AG04449 (cell line): Measurements from ENCODE around the gene PRR11.
"Not testable (repeated sequence)": the region's sequence is repeated elsewhere in the genome, so short reads cannot be mapped to it uniquely, and the experiment has no call there.

ENCODE experiments used
- CTCF ChIA-PET: fragments of 350-600 bp; formaldehyde crosslinking; extraction: SDS; loops from one replicate; lab custom pipeline; 2021; ENCODE audit warnings: antibody characterized with exemption; lab: Yijun Ruan, JAX
- POLR2A ChIA-PET: fragments of 400-600, 350-600 bp; formaldehyde crosslinking; extraction: SDS; loops from one replicate; lab custom pipeline; 2020; ENCODE audit warnings: antibody characterized with exemption, inconsistent platforms; lab: Yijun Ruan, JAX
- DNase-seq: peaks from one replicate; pipeline ENCODE4 v3.0.0-alpha.2; 2010; ENCODE audit warnings: low read depth, low spot score
- H3K4me3 ChIP-seq: 2 replicates; pipeline ENCODE4 v1.5.1; 2011; ENCODE audit warnings: low read depth, mild to moderate bottlenecking, control low read depth, low read length
- CTCF ChIP-seq: IDR thresholded peaks from one replicate; pipeline ENCODE4 v1.5.1; 2011; ENCODE audit warnings: mild to moderate bottlenecking, moderate library complexity, low read length, control low read depth, inconsistent platforms; ENCODE audit not compliant: insufficient read depth; ENCODE audit errors: missing control alignments

Gene PRR11

GRCh38 chr17:59175076-59175475 lies 19.5 kb downstream of the PRR11 start:
- CTCF ChIA-PET: interaction anchor here (1.8 kb wide), 1 partner anchor 9 kb away, joined by 10 read pairs; no protein-coding TSS in a partner anchor
- TF ChIP-seq CTCF: no peak
- H3K4me3 ChIP-seq: no peak overlapping the region
- DNase-seq: no peak
- POLR2A ChIA-PET: no interaction called here

- POLR2A ChIA-PET: no interaction called here
- no peak overlapping the region for H3K4me3 ChIP-seq
- DNase-seq: no peak
- CTCF ChIA-PET: interaction anchor here (0.6 to 0.8 kb wide), 2 partner anchors 11 to 15 kb away, joined by 3 read pairs; no protein-coding TSS in a partner anchor
- TF ChIP-seq CTCF: no peak
These were observed 22.9 kb downstream of the PRR11 start for GRCh38 chr17:59178266-59178985.

- CTCF ChIA-PET, DNase-seq, H3K4me3 ChIP-seq, POLR2A ChIA-PET: not testable (repeated sequence)
These were observed 24.1 kb downstream of the PRR11 start for GRCh38 chr17:59179601-59180000.

GRCh38 chr17:59180626-59181025 lies 25.1 kb downstream of the PRR11 start:
- ChIA-PET POLR2A (interaction anchor here (0.6 kb wide), 1 partner anchor 803 kb away, joined by 5 read pairs; no protein-coding TSS in a partner anchor), CTCF (no interaction called here)
- no peak overlapping the region for H3K4me3 ChIP-seq
- no peak for DNase-seq
- TF ChIP-seq CTCF: no peak

GRCh38 chr17:59181481-59181880 lies 25.9 kb downstream of the PRR11 start:
- H3K4me3 ChIP-seq: no peak overlapping the region
- ChIA-PET POLR2A (no interaction called here), CTCF (no interaction called here)
- DNase-seq: no peak
- TF ChIP-seq CTCF: no peak

GRCh38 chr17:59185997-59186396 lies 30.5 kb downstream of the PRR11 start:
- ChIA-PET POLR2A (no interaction called here), CTCF (interaction anchor here (1.0 to 1.5 kb wide), 2 partner anchors 14 to 20 kb away, joined by 3 to 6 read pairs; no protein-coding TSS in a partner anchor)
- H3K4me3 ChIP-seq: no peak overlapping the region
- TF ChIP-seq CTCF: no peak
- DNase-seq: no peak
